ENCODE measurements around the gene AHRR. TPM values are rescaled to one million over a fixed set of nuclear protein-coding genes. Genes with fewer than 3 reads are reported as not detected.

The AHRR gene
- total RNA-seq, 1 experiment from 2014 or later, result 2.2 TPM

GRCh38 chr5:344668-345067, 23.2 kb downstream of the AHRR start:
- no peak overlapping the region for H2BK20ac ChIP-seq (ENCODE audit: low read depth, low read length, poor library complexity, severe bottlenecking)
- H3K56ac ChIP-seq (ENCODE audit: insufficient read length, low read depth, low read length), result no peak overlapping the region
- no peak overlapping the region for H3K27ac ChIP-seq (ENCODE audit: insufficient read length, low read depth, low read length)
- H2BK5ac ChIP-seq (ENCODE audit: insufficient read length, low read length), result no peak overlapping the region
- H3K23ac ChIP-seq (ENCODE audit: insufficient read length, low read depth, low read length), result no peak overlapping the region
- Mint-ChIP-seq H3K9me3 (peaks cover 0 to 6% of the 10 kb centered on the region in 2 experiments; a peak in 2 of 5 replicates), H3K4me3 (no peak overlapping the region), H3K27ac (no peak overlapping the region), H3K36me3 (ENCODE audit: insufficient read depth in 1 of 3, low read depth in 3 of 3) (no peaks in the 10 kb centered on the region), H3K4me1 (peaks cover 14 to 24% of the 10 kb centered on the region in 2 experiments), H3K27me3 (ENCODE audit: low read depth) (peaks cover 28% of the 10 kb centered on the region)
- no peaks in the 10 kb centered on the region for H3K79me1 ChIP-seq (ENCODE audit: insufficient read depth, low read depth, low read length, poor library complexity, severe bottlenecking)
- no peaks in the 10 kb centered on the region for H3K9me3 ChIP-seq (ENCODE audit: control insufficient read depth, low read depth, low read length)
- no peak for TF ChIP-seq CTCF (conservative IDR thresholded peaks at IDR 0.05)
- H3K4me2 ChIP-seq (ENCODE audit: insufficient read depth, insufficient read length, low read length), result no peak overlapping the region
- no peak overlapping the region for H3K9ac ChIP-seq (ENCODE audit: extremely low read depth, insufficient read length, low read length)
- no CpG with 5 or more reads among the region's 8 CpGs for WGBS (ENCODE audit: extremely low coverage, insufficient read length, low lambda C conversion rate)
- H2AFZ ChIP-seq (ENCODE audit: low read length), result no peak overlapping the region
- DNase-seq, result no peak
- H3K4ac ChIP-seq (ENCODE audit: low read depth, low read length), result no peak overlapping the region
- H2AK5ac ChIP-seq (ENCODE audit: insufficient read length, low read length), result no peak overlapping the region
- H3K18ac ChIP-seq (ENCODE audit: insufficient read length, low read depth, low read length), result no peak overlapping the region
- H2BK120ac ChIP-seq (ENCODE audit: low read depth, low read length, poor library complexity, severe bottlenecking), result no peak overlapping the region
- H4K20me1 ChIP-seq (ENCODE audit: control insufficient read depth, insufficient read depth, insufficient read length), result no peaks in the 10 kb centered on the region
- no peaks in the 10 kb centered on the region; the same call in 1 of the 2 replicates for H3K27me3 ChIP-seq (ENCODE audit: insufficient read depth, low read length)
- H3K14ac ChIP-seq (ENCODE audit: insufficient read depth, low read length), result no peak overlapping the region; the same call in 1 of the 2 replicates
- no peak overlapping the region for H3T11ph ChIP-seq (ENCODE audit: low read length)
- H3K79me2 ChIP-seq (ENCODE audit: insufficient read depth, low read length), result no peaks in the 10 kb centered on the region
- no peaks in the 10 kb centered on the region for H3K4me1 ChIP-seq (ENCODE audit: insufficient read depth, low read length)
- H2BK12ac ChIP-seq (ENCODE audit: insufficient read length, low read depth, low read length), result no peak overlapping the region
- H4K91ac ChIP-seq (ENCODE audit: insufficient read length, low read depth, low read length), result no peak overlapping the region
- H3K23me2 ChIP-seq (ENCODE audit: insufficient read length, low read depth, low read length, poor library complexity, severe bottlenecking), result peaks cover 6% of the 10 kb centered on the region
- no peak overlapping the region for H2BK15ac ChIP-seq (ENCODE audit: low read depth, low read length)
- H4K8ac ChIP-seq (replicated peaks; ENCODE audit: insufficient read length, low read depth, low read length), result no peak overlapping the region
- H4K5ac ChIP-seq (ENCODE audit: insufficient read length, low read depth, low read length), result no peak overlapping the region
